ENCODE results near the gene UBA3. TPM values are rescaled to one million over a fixed set of nuclear protein-coding genes. Genes with fewer than 3 reads are reported as not detected.

The UBA3 gene
- polyA plus RNA-seq, 1 experiment: 111 TPM

GRCh38 chr3:69122403-69122802 is 42.2 kb upstream of the UBA3 start, which contains the start of gene LMOD3:
TSS of gene LMOD3 (minus strand) at chr3:69122595. CDS start at chr3:69122386, 209 bp downstream.
- no peak for DNase-seq (ENCODE audit: low read depth, low spot score)
- no peak within 1 kb of the TSS for H3K27ac ChIP-seq (ENCODE audit: low read depth, low read length)
- ChIA-PET POLR2A (no interaction called here), CTCF (interaction anchor here (0.9 to 7.3 kb wide), 2 partner anchors 152 to 183 kb away, joined by 3 to 98 read pairs; no protein-coding TSS in a partner anchor)
- no peak within 1 kb of the TSS for H3K4me3 ChIP-seq (ENCODE audit: low read depth, low read length)
- TF ChIP-seq CTCF (IDR thresholded peaks at IDR 0.05; ENCODE audit: low read depth, low read length): no peak
- H3K9me3 ChIP-seq (ENCODE audit: control insufficient read depth, insufficient read depth, low read length): no peaks in the 10 kb centered on the region
- H3K27me3 ChIP-seq (ENCODE audit: control insufficient read depth, insufficient read depth, low read length): peaks cover 2% of the 10 kb centered on the region

- no peak overlapping the region for H3K4me3 ChIP-seq (ENCODE audit: low read depth, low read length)
Observed at GRCh38 chr3:69121950-69122349, 41.8 kb upstream of the UBA3 start.

GRCh38 chr3:69121513-69121912 is 41.3 kb upstream of the UBA3 start:
- no peak for TF ChIP-seq CTCF (IDR thresholded peaks at IDR 0.05; ENCODE audit: low read depth, low read length)
- no peak for DNase-seq (ENCODE audit: low read depth, low spot score)
- H3K4me3 ChIP-seq (ENCODE audit: low read depth, low read length): no peak overlapping the region
- no peak overlapping the region for H3K27ac ChIP-seq (ENCODE audit: low read depth, low read length)
- POLR2A ChIA-PET: interaction anchor here (0.6 kb wide), 1 partner anchor 650 kb away, joined by 4 read pairs; no protein-coding TSS in a partner anchor
- no peaks in the 10 kb centered on the region for H3K9me3 ChIP-seq (ENCODE audit: control insufficient read depth, insufficient read depth, low read length)
- peaks cover 2% of the 10 kb centered on the region for H3K27me3 ChIP-seq (ENCODE audit: control insufficient read depth, insufficient read depth, low read length)
- CTCF ChIA-PET: interaction anchor here (0.5 to 7.3 kb wide), 34 partner anchors 8 to 830 kb away, joined by 3 to 98 read pairs (median 4); partner anchors contain the start of genes ARL6IP5 and TMF1

More at GRCh38 chr3:69121950-69122349, 41.8 kb upstream of the UBA3 start:
- no peak overlapping the region for H3K27ac ChIP-seq (ENCODE audit: low read depth, low read length)
- no peaks in the 10 kb centered on the region for H3K9me3 ChIP-seq (ENCODE audit: control insufficient read depth, insufficient read depth, low read length)
- ChIA-PET POLR2A (no interaction called here), CTCF (interaction anchor here (0.8 to 7.3 kb wide), 9 partner anchors 8 to 288 kb away, joined by 3 to 98 read pairs (median 13); no protein-coding TSS in a partner anchor)
- TF ChIP-seq CTCF (IDR thresholded peaks at IDR 0.05; ENCODE audit: low read depth, low read length): no peak
- no peak for DNase-seq (ENCODE audit: low read depth, low spot score)
- peaks cover 2% of the 10 kb centered on the region for H3K27me3 ChIP-seq (ENCODE audit: control insufficient read depth, insufficient read depth, low read length)

- no peak overlapping the region for H3K27ac ChIP-seq (ENCODE audit: low read depth, low read length)
- CTCF ChIA-PET: interaction anchor here (0.5 to 7.3 kb wide), 41 partner anchors 8 to 830 kb away, joined by 3 to 98 read pairs (median 4); partner anchors contain the start of genes ARL6IP5 and TMF1
- H3K4me3 ChIP-seq (ENCODE audit: low read depth, low read length): no peak overlapping the region
- peaks cover 2% of the 10 kb centered on the region for H3K27me3 ChIP-seq (ENCODE audit: control insufficient read depth, insufficient read depth, low read length)
- DNase-seq (ENCODE audit: low read depth, low spot score): peak; percentile 27
- TF ChIP-seq CTCF (IDR thresholded peaks at IDR 0.05; ENCODE audit: low read depth, low read length): peak; percentile 99
- H3K9me3 ChIP-seq (ENCODE audit: control insufficient read depth, insufficient read depth, low read length): no peaks in the 10 kb centered on the region
- POLR2A ChIA-PET: interaction anchor here (0.6 kb wide), 1 partner anchor 650 kb away, joined by 4 read pairs; no protein-coding TSS in a partner anchor
Observed at GRCh38 chr3:69120879-69121464, 40.8 kb upstream of the UBA3 start.

- ChIA-PET CTCF (interaction anchor here (0.6 to 7.3 kb wide), 28 partner anchors 10 to 814 kb away, joined by 3 to 98 read pairs (median 5); no protein-coding TSS in a partner anchor), POLR2A (no interaction called here)
- TF ChIP-seq CTCF (IDR thresholded peaks at IDR 0.05; ENCODE audit: low read depth, low read length): no peak
- no peak overlapping the region for H3K4me3 ChIP-seq (ENCODE audit: low read depth, low read length)
- H3K27ac ChIP-seq (ENCODE audit: low read depth, low read length): no peak overlapping the region
- H3K27me3 ChIP-seq (ENCODE audit: control insufficient read depth, insufficient read depth, low read length): peaks cover 2% of the 10 kb centered on the region
- DNase-seq (ENCODE audit: low read depth, low spot score): no peak
- no peaks in the 10 kb centered on the region for H3K9me3 ChIP-seq (ENCODE audit: control insufficient read depth, insufficient read depth, low read length)
Observed at GRCh38 chr3:69119681-69120080, 39.5 kb upstream of the UBA3 start.
